ENCODE measurements around the gene MIPEP. TPM values are rescaled to one million over a fixed set of nuclear protein-coding genes. Genes with fewer than 3 reads are reported as not detected.

MIPEP gene
- total RNA-seq, 1 donor from 2014 or later: 49.7 TPM

DNA sequence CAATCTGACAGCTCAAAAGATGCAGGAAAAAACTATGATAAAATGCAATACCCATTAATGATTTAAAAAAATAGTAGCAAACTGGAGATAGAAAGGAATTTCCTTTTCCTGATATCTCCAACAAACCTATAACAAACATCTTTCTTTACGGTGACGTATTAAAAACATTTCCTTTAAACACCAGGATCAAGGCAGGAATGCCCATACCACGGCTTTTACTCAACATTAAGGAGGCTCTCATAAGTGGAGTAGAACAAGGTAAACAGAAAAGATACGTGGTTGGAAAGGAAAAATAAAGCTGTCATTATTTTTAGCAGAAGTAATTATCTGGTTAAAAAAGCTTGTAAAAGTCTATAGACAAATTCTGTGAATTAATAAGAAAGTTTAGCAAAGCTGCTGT, 61.1 kb downstream of the MIPEP start:
- Histone ChIP-seq H3K27ac (replicated peaks) (no peak overlapping the region), H3K27me3 (ENCODE audit: low read depth) (no peaks in the 10 kb centered on the region), H3K9me3 (replicated peaks) (no peaks in the 10 kb centered on the region), H3K36me3 (peaks cover 14% of the 10 kb centered on the region), H3K4me1 (no peaks in the 10 kb centered on the region), H3K4me3 (no peak overlapping the region)
- no peak for DNase-seq
- TF ChIP-seq CTCF (IDR thresholded peaks at IDR 0.05; ENCODE audit: borderline replicate concordance): no peak
- intact Hi-C loops (cut with micrococcal nuclease): no loop called here

DNA sequence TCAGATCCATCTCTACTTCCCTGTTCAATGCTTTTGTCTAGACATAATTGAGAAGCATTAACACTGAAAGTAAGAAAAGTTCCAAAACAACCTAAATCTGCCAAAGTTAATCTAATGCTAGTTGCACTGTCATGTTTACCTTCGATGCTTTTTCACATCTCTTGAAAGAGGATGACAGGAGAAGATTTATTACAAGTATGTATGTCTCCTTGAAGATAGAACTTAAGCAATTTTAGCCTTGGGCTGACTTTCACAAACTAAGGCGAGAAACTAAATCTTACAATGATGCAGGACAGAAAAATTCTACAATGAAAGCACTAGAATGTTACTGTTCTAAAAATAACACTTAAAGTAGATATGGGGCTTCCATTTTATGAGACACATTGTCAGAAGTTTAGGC, 64.0 kb downstream of the MIPEP start:
- peaks cover 19% of the 10 kb centered on the region for H3K36me3 ChIP-seq
- no peak overlapping the region for H3K27ac ChIP-seq (replicated peaks)
- H3K9me3 ChIP-seq (replicated peaks): no peaks in the 10 kb centered on the region
- no peaks in the 10 kb centered on the region for H3K4me1 ChIP-seq
- no peak overlapping the region for H3K4me3 ChIP-seq
- intact Hi-C loops (cut with micrococcal nuclease): no loop called here
- DNase-seq: no peak
- no peak for TF ChIP-seq CTCF (IDR thresholded peaks at IDR 0.05; ENCODE audit: borderline replicate concordance)
- H3K27me3 ChIP-seq (ENCODE audit: low read depth): no peaks in the 10 kb centered on the region

DNA sequence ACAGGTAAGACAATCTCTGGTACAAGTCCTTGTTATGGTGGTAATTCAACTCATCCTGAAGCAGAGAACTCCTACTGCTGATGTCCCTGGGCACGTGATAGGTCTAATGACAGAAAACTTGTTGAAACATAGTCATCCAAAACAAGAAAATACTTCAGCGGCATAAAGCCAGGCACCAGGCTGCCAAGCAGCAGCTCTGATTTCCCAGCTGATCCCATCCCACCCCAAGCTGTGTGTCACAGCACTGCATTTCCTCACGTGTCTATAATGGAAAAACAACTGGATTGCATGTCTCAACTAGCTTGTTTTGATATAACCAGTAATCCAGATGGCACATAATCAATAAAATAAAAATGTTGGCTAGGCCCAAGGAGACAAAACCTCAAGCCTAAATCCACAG, 64.8 kb downstream of the MIPEP start:
- no peak for DNase-seq
- intact Hi-C loops (cut with micrococcal nuclease): no loop called here

DNA sequence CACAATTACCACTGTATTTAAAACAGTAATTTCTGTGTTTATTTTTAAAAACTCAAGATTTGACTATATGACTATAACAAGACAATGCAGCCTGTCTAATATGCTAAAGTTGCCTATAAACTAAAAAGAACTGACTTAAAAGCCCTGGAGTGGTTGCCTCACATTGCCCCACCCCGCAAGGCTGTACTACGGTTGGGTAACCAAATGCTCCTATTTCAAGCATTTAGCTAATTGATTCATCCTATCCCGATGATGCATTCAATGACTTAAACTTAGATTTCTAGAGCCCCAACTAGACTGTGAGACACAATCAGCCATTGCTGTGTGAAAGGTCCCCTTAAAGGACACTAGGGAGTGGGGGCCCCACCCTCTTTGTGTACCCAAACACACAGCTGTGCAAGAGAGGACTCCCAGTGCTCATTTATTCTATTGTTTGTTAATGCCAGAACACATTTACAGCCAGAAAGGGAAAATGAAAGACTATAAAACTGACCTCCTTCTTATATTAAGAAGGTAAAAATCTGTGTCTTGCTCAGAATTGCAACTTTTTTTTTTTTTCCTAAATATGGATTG, 66.9 kb downstream of the MIPEP start:
- Histone ChIP-seq H3K4me1 (no peaks in the 10 kb centered on the region), H3K4me3 (no peak overlapping the region), H3K27ac (replicated peaks) (no peak overlapping the region), H3K9me3 (replicated peaks) (no peaks in the 10 kb centered on the region), H3K36me3 (peaks cover 26% of the 10 kb centered on the region), H3K27me3 (ENCODE audit: low read depth) (no peaks in the 10 kb centered on the region)
- intact Hi-C loops (cut with micrococcal nuclease): no loop called here
- no peak for DNase-seq
- TF ChIP-seq CTCF (IDR thresholded peaks at IDR 0.05; ENCODE audit: borderline replicate concordance): no peak

More for the DNA sequence above, 64.8 kb downstream of the MIPEP start:
- Histone ChIP-seq H3K27ac (replicated peaks) (no peak overlapping the region), H3K9me3 (replicated peaks) (no peaks in the 10 kb centered on the region), H3K36me3 (peaks cover 26% of the 10 kb centered on the region), H3K27me3 (ENCODE audit: low read depth) (no peaks in the 10 kb centered on the region), H3K4me3 (no peak overlapping the region), H3K4me1 (no peaks in the 10 kb centered on the region)
- TF ChIP-seq CTCF (IDR thresholded peaks at IDR 0.05; ENCODE audit: borderline replicate concordance): no peak

GRCh38 chr13:23820530-23820929, 68.7 kb downstream of the MIPEP start:
- no peak for TF ChIP-seq CTCF (IDR thresholded peaks at IDR 0.05; ENCODE audit: borderline replicate concordance)
- intact Hi-C loops (cut with micrococcal nuclease): no loop called here

More at GRCh38 chr13:23820530-23820929, 68.7 kb downstream of the MIPEP start:
- Histone ChIP-seq H3K36me3 (peaks cover 26% of the 10 kb centered on the region), H3K4me1 (no peaks in the 10 kb centered on the region), H3K4me3 (no peak overlapping the region), H3K9me3 (replicated peaks) (no peaks in the 10 kb centered on the region), H3K27ac (replicated peaks) (no peak overlapping the region), H3K27me3 (ENCODE audit: low read depth) (no peaks in the 10 kb centered on the region)
- no peak for DNase-seq

Measured in left ventricle myocardium inferior (tissue), 1 donor.